ENCODE results near the gene EFEMP2.

EFEMP2 gene

GRCh38 chr11:65869643-65870306 lies 2.8 kb downstream of the EFEMP2 start:
- Histone ChIP-seq H3K4me1 (ENCODE audit: control insufficient read depth, low read length) (peaks cover 37% of the 10 kb centered on the region), H3K9me2 (replicated peaks; ENCODE audit: control insufficient read depth, low read length) (no peaks in the 10 kb centered on the region), H3K27me3 (ENCODE audit: control insufficient read depth, low read length) (peaks cover 20% of the 10 kb centered on the region), H3K79me2 (ENCODE audit: control insufficient read depth, low read length) (no peaks in the 10 kb centered on the region), H3K4me3 (ENCODE audit: low read length) (no peak overlapping the region), H3K27ac (ENCODE audit: low read depth, low read length) (no peak overlapping the region), H3K36me3 (ENCODE audit: control insufficient read depth, low read length) (peaks cover 22% of the 10 kb centered on the region), H3F3A (ENCODE audit: control insufficient read depth, insufficient read depth) (peaks cover 12% of the 10 kb centered on the region; the same call in 1 of the 2 replicates), H3K4me2 (ENCODE audit: low read length) (no peak overlapping the region), H4K20me1 (ENCODE audit: control insufficient read depth, insufficient read depth, low read depth, low read length) (no peaks in the 10 kb centered on the region; the same call in 1 of the 2 replicates), H3K9me3 (ENCODE audit: control insufficient read depth, insufficient read depth, low read length) (no peaks in the 10 kb centered on the region)
- TF ChIP-seq, protein P1, sequence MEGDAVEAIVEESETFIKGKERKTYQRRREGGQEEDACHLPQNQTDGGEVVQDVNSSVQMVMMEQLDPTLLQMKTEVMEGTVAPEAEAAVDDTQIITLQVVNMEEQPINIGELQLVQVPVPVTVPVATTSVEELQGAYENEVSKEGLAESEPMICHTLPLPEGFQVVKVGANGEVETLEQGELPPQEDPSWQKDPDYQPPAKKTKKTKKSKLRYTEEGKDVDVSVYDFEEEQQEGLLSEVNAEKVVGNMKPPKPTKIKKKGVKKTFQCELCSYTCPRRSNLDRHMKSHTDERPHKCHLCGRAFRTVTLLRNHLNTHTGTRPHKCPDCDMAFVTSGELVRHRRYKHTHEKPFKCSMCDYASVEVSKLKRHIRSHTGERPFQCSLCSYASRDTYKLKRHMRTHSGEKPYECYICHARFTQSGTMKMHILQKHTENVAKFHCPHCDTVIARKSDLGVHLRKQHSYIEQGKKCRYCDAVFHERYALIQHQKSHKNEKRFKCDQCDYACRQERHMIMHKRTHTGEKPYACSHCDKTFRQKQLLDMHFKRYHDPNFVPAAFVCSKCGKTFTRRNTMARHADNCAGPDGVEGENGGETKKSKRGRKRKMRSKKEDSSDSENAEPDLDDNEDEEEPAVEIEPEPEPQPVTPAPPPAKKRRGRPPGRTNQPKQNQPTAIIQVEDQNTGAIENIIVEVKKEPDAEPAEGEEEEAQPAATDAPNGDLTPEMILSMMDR (IDR thresholded peaks at IDR 0.05; ENCODE audit: low read depth, low read length, poor library complexity, severe bottlenecking), result no peak
- TF ChIP-seq EZH2phosphoT487 (IDR thresholded peaks at IDR 0.05; ENCODE audit: borderline replicate concordance, low read length), result no peak

DNA sequence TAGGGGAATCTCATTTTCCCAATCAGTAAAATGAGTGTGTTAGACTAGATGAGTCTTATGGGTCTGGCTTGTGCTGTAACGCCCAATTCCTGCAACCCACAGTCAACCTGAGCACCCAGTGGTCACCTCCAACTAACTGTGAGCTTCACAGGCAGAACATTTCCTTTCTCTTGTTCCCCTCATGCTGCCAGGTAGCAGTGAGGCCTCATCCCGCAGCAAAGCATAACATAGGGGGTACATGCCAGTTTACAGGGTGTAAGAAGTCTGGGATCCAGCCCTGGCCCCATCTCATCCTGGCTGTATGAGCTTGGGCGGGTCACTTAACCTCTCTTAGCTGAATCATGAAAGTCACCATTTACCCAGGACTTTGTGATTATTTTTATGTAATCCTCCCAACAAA lies 3.7 kb downstream of the EFEMP2 start:
- H3K9me2 ChIP-seq (replicated peaks; ENCODE audit: control insufficient read depth, low read length), result no peaks in the 10 kb centered on the region
- H3K27ac ChIP-seq (ENCODE audit: low read depth, low read length), result no peak overlapping the region
- H3K27me3 ChIP-seq (ENCODE audit: control insufficient read depth, low read length), result peaks cover 20% of the 10 kb centered on the region
- H3K4me1 ChIP-seq (ENCODE audit: control insufficient read depth, low read length), result peaks cover 33% of the 10 kb centered on the region
- peaks cover 30% of the 10 kb centered on the region for H3K36me3 ChIP-seq (ENCODE audit: control insufficient read depth, low read length)
- H4K20me1 ChIP-seq (ENCODE audit: control insufficient read depth, insufficient read depth, low read depth, low read length), result no peaks in the 10 kb centered on the region; the same call in 1 of the 2 replicates
- H3K4me3 ChIP-seq (ENCODE audit: low read length), result no peak overlapping the region
- H3F3A ChIP-seq (ENCODE audit: control insufficient read depth, insufficient read depth), result peaks cover 12% of the 10 kb centered on the region; the same call in 1 of the 2 replicates
- no peak overlapping the region for H3K4me2 ChIP-seq (ENCODE audit: low read length)
- no peaks in the 10 kb centered on the region for H3K79me2 ChIP-seq (ENCODE audit: control insufficient read depth, low read length)
- TF ChIP-seq EZH2phosphoT487 (IDR thresholded peaks at IDR 0.05; ENCODE audit: borderline replicate concordance, low read length), result no peak
- TF ChIP-seq, protein P1 (IDR thresholded peaks at IDR 0.05; ENCODE audit: low read depth, low read length, poor library complexity, severe bottlenecking), result no peak
- H3K9me3 ChIP-seq (ENCODE audit: control insufficient read depth, insufficient read depth, low read length), result no peaks in the 10 kb centered on the region

GRCh38 chr11:65868076-65868667 lies 4.4 kb downstream of the EFEMP2 start:
- H3F3A ChIP-seq (ENCODE audit: control insufficient read depth, insufficient read depth), result peaks cover 12% of the 10 kb centered on the region; the same call in 1 of the 2 replicates
- H3K4me1 ChIP-seq (ENCODE audit: control insufficient read depth, low read length), result peaks cover 28% of the 10 kb centered on the region
- no peak overlapping the region for H3K4me2 ChIP-seq (ENCODE audit: low read length)
- no peaks in the 10 kb centered on the region; the same call in 1 of the 2 replicates for H4K20me1 ChIP-seq (ENCODE audit: control insufficient read depth, insufficient read depth, low read depth, low read length)
- H3K9me3 ChIP-seq (ENCODE audit: control insufficient read depth, insufficient read depth, low read length), result no peaks in the 10 kb centered on the region
- no peak overlapping the region for H3K27ac ChIP-seq (ENCODE audit: low read depth, low read length)
- no peaks in the 10 kb centered on the region for H3K79me2 ChIP-seq (ENCODE audit: control insufficient read depth, low read length)
- no peak overlapping the region for H3K4me3 ChIP-seq (ENCODE audit: low read length)
- H3K36me3 ChIP-seq (ENCODE audit: control insufficient read depth, low read length), result peaks cover 38% of the 10 kb centered on the region
- no peaks in the 10 kb centered on the region for H3K9me2 ChIP-seq (replicated peaks; ENCODE audit: control insufficient read depth, low read length)
- H3K27me3 ChIP-seq (ENCODE audit: control insufficient read depth, low read length), result peaks cover 19% of the 10 kb centered on the region
- TF ChIP-seq, protein P1 (IDR thresholded peaks at IDR 0.05; ENCODE audit: low read depth, low read length, poor library complexity, severe bottlenecking), result no peak
- TF ChIP-seq EZH2phosphoT487 (IDR thresholded peaks at IDR 0.05; ENCODE audit: borderline replicate concordance, low read length), result no peak

Data from DOHH2 (cell line).